G401.6 (cell line): ENCODE measurements around the gene CD8B.
"Not testable (repeated sequence)": the region's sequence is repeated elsewhere in the genome, so short reads cannot be mapped to it uniquely, and the experiment has no call there.

Experiments used
- FAIRE-seq: peaks from 2 replicates; lab custom pipeline; 2012; peaks lifted over from hg19 to GRCh38; lab: Jason Lieb, UNC

Gene CD8B

DNA sequence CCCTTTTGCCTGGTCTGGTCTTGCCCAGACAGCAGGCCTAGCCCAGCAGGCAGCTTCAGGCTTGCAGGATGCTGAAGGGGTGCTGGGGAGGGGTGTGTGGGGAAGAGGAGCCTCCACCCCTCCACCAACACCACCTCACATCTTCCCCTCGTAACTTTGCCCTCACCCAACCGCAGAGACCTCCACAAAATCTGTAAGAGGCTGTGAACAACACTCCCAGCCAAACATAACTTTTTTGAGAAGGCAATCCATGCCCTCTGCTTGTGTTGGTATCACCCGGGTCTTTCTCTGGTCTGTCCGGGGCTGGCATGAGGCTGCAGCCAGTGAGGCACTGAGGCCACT, 26.2 kb downstream of the CD8B start:
- not testable (repeated sequence) for FAIRE-seq

DNA sequence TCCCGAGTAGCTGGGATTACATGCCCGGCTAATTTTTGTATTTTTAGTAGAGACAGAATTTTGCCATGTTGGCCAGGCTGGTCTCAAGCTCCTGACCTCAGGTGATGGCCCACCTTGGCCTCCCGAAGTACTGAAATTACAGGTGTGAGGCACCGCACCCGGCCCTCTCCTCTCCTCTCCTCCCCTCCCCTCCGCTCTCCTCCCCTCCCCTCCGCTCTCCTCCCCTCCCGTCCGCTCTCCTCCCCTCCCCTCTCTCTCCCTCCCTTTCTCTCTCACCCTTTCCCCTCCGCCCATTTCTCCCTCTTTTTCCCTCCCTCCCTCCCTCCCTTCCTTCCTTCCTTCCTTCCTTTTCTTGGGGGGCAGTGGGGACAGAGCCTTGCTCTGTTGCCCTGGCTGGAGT, 28.4 kb downstream of the CD8B start:
- FAIRE-seq: no peak

DNA sequence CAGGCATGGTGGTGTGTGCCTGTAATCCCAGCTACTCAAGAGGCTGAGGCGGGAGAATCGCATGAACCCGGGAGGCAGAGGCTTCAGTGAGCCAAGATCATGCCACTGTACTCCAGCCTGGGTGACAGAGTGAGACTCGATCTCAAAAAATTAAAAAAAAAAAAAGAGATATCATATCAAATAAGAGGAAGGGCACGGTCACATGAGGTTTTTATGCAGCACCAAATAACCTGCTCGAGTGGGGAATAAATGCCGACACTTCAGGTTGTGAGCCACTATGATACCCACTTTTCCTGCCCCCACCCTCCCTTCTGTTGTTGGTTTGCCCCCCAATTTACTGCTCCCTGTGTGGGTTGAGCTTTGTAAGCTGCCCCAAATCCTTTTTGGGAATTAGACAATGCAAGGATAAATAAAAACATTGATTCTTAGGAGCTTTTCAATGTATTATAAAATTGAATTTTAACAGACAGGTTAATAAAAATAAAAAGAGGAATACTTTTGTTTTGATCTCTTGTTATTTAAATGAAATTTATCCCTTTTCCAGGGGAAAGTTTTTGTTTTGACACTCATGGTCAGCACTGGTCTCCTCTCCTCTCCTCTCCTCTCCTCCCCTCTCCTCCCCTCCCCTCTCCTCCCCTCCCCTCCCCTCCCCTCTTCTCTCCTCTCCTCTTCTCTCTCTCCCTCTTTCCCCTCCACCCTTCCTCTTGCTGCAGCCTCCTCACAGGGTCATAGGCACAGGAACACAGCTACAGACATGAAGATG, 29.2 kb downstream of the CD8B start:
- no peak for FAIRE-seq

DNA sequence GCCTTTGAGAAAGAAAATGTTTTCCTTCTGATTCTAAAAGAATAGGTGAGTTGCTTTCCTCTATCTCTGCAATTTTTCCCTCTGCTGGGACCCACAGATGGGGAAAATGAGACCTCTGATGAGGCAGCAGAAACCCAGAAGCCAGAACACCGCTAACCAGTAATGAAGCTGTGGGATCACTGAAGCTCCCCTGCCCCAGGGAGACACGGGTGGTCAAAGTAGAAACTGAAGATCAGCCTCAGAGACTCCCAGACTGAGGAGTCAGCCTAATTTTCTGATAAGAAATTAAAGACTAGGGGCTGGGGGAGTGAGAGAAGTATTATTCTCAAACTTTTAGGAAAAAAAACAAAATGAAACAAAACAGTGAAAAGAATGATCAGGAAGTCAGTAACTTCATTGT, 30.1 kb downstream of the CD8B start:
- no peak for FAIRE-seq

DNA sequence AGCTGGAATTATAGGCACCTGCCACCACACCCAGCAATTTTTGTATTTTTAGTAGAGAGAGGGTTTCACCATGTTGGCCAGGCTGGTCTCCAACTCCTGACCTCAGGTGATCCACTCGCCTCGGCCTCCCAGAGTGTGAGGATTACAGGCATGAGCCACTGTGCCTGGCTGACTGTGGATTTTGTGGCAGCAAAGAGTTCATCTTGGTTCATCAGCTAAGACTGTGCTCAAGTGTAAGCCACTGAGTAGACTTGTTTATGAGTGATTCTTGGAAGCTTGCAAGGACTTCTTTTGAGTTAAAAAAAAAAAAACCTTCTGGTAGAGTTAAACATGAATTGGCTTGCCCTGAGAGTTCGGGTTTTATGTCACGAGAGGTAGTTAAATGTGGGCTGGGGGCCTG, 34.7 kb downstream of the CD8B start:
- no peak for FAIRE-seq

DNA sequence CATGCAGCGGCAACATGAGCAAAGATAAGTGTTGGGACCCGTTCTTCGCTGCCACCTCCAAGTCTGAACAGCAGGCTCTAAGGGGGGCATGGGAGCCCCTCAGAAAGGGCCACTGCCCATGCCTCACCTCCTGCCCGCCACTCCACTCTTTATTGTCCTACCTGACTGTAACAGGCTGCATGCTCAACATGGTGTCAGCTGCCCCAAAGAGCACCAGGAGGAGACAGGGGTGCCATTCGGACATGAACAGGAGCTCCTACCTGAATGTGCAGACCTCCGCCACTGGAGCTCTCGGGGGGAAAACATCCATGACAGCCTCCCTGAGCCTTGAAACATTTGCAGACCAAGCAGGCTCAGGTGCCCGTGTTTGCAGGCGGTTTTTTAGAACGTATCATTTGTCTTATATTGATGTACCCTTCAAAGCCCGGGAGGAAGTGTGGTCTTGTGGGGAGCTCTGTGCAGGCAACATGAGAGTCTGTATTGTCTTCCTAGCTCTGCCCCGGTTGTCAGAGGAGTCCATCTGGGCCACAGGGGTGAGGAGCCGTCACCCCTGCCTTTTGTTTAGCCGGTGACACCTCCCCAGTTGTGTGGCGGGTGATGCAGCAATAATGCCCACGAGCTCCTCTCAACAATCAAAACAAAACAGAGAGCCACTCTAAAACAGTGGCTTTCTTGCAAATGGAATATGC, 35.8 kb downstream of the CD8B start:
- no peak for FAIRE-seq

DNA sequence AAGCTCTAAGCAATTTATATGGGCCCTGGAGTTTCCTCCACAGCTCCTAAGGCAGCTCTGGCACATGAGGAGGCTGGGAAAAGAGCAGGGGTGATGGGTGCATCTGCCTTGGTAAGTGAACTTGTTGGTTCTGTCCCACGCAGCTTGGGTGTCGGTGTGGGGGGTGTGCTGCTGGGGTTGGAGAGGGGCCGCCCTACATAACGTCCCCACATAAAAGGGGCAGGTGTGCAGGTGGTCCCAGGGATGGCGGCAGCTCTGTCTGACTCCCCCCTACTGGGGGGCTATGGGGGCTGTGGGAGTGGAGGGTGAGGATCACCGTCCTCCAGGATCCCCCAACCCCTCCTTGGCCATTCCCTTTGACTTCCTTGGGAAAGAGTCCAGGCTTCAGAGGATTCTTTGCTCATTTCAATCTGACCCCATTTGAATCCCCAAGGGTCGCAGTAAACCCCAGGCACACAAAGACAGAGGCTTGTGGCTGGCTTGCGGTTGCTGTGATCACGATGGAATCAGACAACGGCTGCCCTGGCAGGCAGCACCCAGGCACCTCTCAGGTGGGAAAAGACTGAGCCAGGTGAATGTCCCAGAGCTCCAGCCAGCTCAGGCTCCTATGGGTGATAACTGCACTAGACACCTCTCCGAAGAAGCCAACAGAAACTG, 36.5 kb downstream of the CD8B start:
- no peak for FAIRE-seq

DNA sequence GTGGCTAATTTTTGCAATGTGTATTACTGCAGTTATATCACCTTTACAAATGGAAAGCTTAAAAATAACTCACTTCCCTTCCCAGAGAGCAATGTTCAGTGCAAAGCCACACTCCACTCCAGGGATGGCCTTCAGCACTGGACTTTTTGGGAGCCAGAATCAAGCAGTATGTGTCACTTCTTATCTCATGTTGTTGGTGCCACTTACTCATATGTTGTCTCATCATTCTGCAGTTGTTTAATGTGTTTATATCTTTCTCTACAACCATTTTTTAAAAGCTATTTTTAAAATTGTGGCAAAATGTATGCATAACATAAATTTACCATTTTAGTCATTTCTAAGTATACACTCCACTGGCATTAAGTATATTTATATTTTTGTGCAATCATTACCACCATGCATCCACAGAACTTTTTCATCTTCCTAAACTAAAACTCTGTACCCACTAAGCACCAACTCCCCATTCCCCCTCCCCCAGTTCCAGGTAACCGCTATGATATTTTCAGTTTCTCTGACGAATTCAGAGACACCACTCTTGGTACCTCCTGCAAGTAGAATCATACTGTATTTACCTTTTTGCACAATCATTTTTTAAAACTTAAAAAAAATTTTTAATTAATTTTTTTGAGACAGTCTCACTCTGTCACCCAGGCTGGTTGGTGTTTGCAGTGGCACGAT, 38.9 kb downstream of the CD8B start:
- no peak for FAIRE-seq

DNA sequence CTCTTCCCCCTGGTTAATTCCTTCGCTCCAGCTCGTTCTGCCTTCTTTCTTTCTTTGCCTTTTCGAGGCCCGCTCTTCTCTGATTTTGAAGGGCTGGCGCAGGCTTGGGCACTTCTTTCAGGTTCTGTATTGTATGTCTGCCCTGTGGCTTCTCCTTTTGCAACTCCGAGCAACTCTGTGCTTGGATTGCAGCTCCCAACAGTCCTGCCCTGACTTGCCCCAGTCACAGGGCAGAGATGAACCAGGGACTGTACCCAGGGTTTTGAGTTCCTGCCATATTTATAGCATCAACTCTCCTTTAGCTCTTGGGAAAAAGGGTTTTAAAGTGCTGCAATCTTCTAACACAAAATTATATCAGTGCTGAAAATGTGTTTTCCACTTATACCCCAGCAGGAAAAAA, 39.8 kb downstream of the CD8B start:
- FAIRE-seq: no peak

DNA sequence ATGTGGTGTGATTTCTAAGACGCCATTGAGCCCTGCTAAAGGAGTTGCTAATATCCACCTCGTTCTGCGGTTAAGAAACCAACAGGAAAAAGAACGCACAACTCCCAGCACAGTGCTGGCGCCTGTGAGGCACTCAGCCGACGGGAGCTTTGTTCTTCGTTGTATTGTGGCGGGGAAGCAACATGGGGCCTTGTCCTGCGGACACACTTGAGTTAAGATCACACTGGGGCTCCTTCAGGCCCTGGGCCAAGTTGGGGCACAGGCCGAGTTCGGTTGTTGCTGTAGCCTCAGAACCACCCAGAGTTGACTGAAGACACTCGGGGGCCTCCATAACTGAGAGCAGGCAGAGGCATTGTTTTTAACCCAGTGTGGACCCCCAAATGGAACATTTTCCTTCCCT, 40.4 kb downstream of the CD8B start:
- FAIRE-seq: no peak

DNA sequence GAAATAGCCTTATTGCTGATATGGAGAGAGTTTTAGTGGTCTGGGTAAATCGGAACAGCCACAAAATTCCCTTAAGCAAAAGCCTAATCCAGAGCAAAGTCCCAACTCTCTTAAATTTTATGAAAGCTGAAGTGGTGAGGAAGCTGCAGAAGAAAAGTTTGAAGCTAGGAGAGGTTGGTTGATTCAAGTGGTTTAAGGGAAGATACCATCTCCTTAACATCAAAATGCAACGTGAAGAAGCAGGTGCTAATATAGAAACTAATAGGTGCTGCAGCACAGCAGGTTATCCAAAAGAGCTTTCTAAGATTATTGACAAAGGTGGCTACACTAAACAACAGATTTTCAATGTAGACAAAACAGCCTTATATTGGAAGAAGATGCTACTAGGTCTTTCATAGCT, 42.7 kb downstream of the CD8B start:
- FAIRE-seq: no peak

DNA sequence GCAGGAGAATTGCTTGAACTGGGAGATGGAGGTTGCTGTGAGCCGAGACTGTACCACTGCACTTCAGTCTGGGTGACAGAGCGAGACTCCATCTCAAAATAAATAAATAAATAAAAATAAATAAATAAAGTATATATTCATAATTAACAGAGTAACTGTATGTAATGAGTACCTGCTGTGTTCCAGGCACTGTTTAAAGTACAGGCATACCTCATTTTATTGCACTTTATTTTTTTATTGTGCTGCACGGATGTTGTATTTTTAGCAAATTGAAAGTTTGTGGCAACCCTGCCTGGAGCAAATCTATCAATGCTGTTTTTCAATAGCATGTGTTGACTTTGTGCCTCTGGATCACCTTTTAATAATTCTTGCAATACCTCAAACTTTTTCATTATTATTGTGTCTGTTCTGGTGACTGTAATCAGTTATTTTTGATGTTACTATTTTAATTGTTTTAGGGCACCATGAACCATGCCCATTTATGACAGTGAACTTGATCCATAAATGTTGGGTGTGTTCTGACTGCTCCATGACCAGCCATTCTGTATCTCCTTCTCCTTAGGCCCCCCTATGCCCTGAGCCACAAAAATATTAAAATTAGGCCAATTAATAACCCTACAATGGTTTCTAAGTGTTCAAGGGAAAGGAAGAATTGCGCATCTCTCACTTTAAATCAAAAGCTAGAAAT, 43.4 kb downstream of the CD8B start:
- no peak for FAIRE-seq

DNA sequence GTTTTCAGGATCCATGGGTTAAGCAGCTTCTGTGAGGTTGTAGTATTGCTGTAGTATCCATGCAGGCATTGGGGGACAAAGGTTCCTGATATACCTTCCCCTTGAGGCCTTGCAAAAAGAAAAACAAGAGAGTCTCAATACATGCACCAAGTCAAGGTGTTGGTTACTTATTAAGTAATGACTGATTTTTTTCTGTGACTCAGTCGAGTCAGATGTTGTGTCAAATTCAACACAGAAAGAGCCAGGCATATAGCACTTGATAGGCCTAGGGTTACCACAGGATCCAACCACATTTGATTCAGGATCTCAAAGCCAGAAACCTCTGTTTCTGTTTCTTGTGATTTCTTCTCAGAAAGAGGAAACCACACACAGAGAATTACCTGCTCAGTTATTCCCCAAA, 46.1 kb downstream of the CD8B start:
- no peak for FAIRE-seq

DNA sequence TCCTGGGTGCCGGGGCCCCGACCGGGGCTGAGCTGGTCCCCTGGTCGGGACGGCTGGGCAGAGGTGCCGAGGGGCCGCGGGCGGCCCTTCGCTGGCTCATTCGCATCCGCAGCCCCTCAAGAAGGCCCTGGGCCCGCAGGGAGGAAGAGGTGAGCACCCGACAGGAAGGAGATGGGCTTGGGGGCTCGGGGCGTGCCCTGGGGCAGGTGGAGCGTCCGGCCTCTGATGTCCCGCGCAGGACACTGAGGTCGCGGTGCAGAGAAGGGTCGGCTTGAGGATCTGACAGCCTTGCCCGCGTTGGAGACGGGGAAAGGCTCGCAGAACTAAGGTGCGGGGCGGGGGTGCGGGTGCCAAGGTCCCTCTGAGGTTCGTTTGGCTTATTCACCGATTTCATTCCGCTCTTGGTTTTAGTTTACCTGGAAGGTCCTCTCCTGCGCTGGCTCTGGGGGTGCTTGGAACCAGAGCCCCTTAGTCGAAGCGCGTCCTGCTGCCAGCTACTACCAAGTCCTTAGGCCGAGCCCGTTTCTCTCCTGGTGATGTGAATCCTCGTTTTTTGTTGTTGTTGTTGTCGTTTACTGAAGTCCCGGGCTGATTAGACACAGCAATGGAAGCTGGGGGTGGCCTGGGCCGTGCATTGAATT, 52.1 kb downstream of the CD8B start:
- no peak for FAIRE-seq

DNA sequence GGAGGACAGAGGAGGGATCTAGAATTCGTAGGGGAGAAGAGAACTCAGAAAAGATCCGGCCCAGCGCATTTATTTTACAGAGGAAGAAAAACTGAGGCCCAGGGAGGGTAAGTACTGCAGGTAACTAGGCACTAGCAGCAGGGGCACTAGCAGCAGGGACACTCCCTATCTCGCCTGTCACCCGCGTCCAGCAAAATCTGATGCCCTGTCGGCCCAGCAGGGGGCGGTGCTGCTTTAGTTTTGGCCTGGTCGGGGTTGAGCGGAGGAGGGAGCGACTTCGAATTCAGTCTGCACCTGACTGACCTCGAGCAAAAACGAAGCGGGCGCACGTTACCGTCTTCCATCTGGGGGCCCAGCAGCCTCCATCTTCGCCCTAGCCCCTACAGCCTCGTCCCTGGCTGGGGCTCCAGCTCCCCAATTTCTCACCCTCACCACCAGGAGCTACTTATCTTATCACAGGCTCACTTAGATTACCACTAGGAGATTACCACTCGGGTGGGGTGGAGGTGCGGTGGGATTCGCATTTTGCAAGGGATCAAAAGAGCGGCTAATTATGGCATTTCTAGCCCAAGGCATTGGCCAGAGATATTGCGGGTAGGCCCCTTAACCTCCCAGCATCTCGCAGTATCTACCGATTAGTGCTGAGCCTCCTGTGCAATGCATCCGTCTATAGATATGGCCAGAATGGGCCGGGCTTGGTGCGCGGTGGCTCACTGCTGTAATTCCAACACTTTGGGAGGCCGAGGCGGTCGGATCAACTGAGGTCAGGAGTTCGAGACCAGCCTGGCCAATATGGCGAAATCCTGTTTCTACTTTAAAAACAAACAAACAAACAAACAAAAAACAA, 53.1 kb downstream of the CD8B start:
- FAIRE-seq: peak; percentile 42

DNA sequence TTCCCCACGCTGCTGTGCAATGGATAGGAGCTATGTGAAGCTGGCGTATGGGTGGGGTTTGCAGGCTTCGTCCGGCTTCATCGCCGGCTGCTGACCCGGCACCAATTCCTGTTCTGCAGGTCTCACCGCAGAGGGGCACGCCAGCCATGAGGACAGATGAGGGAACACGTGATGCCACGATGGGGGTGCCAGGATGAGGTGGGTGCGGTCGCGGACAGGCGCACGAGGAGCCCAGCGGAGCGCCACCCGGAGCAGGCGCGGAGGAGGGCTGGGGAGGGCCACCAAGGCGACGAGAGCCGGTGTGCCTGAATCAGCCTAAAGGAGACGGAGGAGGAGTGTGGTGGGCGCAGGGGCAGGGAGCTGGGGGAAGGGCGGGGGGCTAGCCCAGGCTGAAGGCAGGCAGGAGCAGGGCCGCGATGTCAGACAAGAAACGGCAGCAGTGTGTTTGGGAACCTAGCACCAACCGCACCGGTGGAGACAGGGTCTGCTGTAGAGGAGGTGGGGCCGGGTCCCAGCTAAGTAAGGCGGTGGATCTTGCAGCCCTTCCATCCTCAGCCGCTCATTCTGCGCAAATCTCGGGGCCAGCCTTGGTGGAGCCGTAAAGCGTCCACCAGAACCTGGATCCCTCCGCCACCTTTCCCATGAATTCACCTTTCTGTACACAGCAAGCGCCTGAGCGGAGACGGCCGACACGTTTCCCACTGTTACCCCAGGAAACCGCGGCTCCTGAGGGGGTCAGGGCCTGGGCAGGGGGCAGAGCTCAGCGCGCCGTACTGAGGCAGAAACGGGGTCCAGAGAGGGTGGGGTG, 54.0 kb downstream of the CD8B start:
- FAIRE-seq: no peak

DNA sequence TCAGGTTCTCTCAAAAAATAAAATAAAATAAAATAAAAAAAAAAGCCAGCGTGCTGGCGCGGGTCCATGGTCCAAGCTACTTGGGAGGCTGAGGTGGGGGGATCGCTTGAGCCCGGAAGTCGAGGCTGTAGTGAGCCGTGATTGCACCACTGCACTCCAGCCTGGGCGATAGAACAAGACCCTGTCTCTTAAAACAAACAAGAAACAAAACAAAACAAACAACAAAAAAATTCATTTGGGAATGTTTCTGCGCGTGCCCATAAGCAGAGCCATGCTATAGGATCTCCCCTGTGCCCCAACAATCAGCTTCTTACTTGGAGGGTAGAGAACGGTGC, 54.6 kb downstream of the CD8B start:
- no peak for FAIRE-seq

DNA sequence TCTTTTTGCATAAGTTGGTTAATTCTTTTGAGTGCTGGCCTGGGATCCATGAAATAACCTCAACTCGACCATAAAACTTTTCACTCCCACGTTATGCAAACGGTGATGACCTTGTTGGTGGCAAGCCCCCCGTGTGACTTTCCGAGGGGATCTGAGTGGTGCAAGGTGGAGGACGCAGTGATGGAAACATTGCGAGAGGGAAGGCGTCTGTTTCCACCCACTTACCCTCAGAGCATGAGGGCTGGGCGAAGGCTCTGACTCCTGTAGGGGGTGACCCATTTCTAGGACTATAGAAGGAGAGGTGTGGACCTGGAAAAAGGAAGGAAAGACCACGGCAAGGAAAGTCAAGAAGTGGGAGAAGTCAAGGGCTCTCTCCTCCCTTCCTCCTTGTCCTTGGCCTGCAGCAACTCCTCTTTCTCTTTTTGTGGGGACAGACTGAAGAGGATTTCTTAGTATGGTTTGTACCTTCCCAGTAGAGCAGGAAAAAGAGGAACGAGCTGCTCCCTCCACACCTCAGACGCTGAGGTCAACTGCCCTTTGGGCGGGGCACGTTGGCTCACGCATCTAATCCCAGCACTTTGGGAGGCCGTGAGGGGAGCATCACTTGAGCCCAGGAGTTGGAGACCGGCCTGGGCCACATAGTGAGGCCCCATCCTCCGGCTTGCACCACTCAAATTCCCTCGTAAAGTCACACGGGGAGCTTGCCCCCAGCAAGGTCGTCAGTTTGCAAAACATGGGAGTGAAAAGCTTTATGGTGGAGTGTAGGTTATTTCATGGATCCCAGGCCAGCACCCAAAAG, 55.4 kb downstream of the CD8B start:
- FAIRE-seq: no peak

DNA sequence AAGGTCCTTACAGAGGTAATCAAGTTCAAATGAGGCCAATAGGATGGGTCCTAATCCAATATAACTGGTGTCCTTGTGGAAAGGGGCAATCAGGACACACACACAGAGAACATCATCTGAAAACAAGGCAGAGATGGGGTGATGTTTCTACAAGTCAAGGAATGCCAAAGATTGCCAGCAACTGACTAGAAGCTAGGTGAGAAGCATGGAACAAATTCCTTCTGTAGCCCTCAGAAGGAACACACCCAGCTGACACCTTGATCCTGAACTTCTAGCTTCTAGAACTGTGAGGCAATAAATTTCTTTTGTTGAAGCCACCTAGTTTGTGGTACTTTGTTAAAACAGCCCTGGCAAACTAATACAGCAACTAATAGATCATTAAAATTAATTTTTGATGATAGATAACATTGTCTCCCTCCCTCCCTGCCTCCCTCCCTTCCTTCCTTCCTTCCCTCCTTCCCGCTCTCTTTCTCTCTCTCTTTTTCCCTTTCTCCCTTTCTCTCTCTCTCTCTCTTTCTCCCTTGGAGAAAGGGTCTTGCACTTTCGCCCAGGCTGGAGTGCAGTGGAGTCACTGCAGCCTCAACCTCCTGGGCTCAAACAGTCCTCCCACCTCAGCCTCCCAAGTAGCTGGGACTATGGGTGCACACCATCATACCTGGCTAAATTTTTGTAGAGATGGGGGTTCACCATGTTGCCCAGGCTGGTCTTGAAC, 60.7 kb downstream of the CD8B start:
- FAIRE-seq: no peak
